ENCODE data around the gene CRK. TPM values are rescaled to one million over a fixed set of nuclear protein-coding genes. Genes with fewer than 3 reads are reported as not detected.
"Not testable (repeated sequence)": the region's sequence is repeated elsewhere in the genome, so short reads cannot be mapped to it uniquely, and the experiment has no call there.

CRK gene
- total and polyA plus RNA-seq, 10 of the 15 experiments (the other 5 are each of a cell fraction or from before 2014, with no cell fraction given): 11.1 to 23.8 (median 20.5) TPM

- Histone ChIP-seq H4K20me1 (ENCODE audit: control insufficient read depth, insufficient read depth) (peaks cover 7% of the 10 kb centered on the region), H3K4me1 (ENCODE audit: control insufficient read depth, insufficient read depth, low read length) (peaks cover 3% of the 10 kb centered on the region; the same call in 1 of the 2 replicates), H3K79me2 (ENCODE audit: control insufficient read depth, insufficient read depth, low read length) (peaks cover 71% of the 10 kb centered on the region), H3K36me3 (ENCODE audit: control insufficient read depth in 2 of 2, insufficient read depth in 2 of 2, low read length in 1 of 2) (peaks cover 0 to 14% of the 10 kb centered on the region in 2 experiments; a peak in 2 of 4 replicates), H3K27me3 (replicated peaks in 1 of 2; ENCODE audit: control insufficient read depth in 2 of 2, insufficient read depth in 2 of 2, low read length in 1 of 2) (no peaks in the 10 kb centered on the region), H3K9ac (ENCODE audit: control insufficient read depth, insufficient read depth, low read length) (no peak overlapping the region), H3K27ac (ENCODE audit: control insufficient read depth, insufficient read depth) (no peak overlapping the region), H2AFZ (ENCODE audit: control insufficient read depth, low read depth, low read length) (no peak overlapping the region), H3K4me3 (peak overlapping the region; percentile 40; the same call in 1 of the 2 replicates), H3K9me3 (replicated peaks; ENCODE audit: control insufficient read depth, insufficient read depth, low read length) (no peaks in the 10 kb centered on the region), H3K4me2 (ENCODE audit: control insufficient read depth, insufficient read depth) (no peak overlapping the region; the same call in 1 of the 2 replicates)
- ATAC-seq (no peak), DNase-seq (ENCODE audit: low read depth, low spot score) (no peak), FAIRE-seq (no peak)
- no peak for TF ChIP-seq IRF4 (IDR thresholded peaks at IDR 0.05; ENCODE audit: low read depth, low read length)
- SMC1A ChIA-PET (ENCODE audit: uncharacterized antibody, unreplicated experiment): interaction anchor here (1.8 to 2.1 kb wide), 2 partner anchors 52 to 88 kb away, joined by 5 to 8 read pairs; no protein-coding TSS in a partner anchor
- 79% methylated on average over 5 of the region's 5 CpGs for WGBS (ENCODE audit: insufficient coverage, insufficient replicate concordance, low lambda C conversion rate, missing lambda C conversion rate)
- POLR2A ChIA-PET: interaction anchor here (0.6 to 0.7 kb wide), 4 partner anchors 9 to 307 kb away, joined by 3 to 5 read pairs (median 4); partner anchors contain the start of gene INPP5K
- CTCF ChIA-PET: interaction anchor here (0.6 to 2.3 kb wide), 3 partner anchors 12 to 87 kb away, joined by 3 to 16 read pairs (median 3); no protein-coding TSS in a partner anchor
- intact Hi-C loops (cut with micrococcal nuclease; ENCODE audit: unreplicated experiment): no loop called here
- in situ Hi-C loops (cut with MboI): no loop called here
- BruUV-seq (replicated peaks): no TSS peak
- RAD21 ChIA-PET (ENCODE audit: unreplicated experiment): interaction anchor here (1.3 to 1.9 kb wide), 3 partner anchors 61 to 87 kb away, joined by 4 to 11 read pairs (median 8); partner anchors contain the start of gene INPP5K
Observed at GRCh38 chr17:1452836-1453235, 3.2 kb downstream of the CRK start.

- H3K4me2 ChIP-seq (ENCODE audit: control insufficient read depth, insufficient read depth); H3K4me3 ChIP-seq; DNase-seq (ENCODE audit: low read depth, low spot score); FAIRE-seq; H3K27me3 ChIP-seq (replicated peaks in 1 of 2; ENCODE audit: control insufficient read depth in 2 of 2, insufficient read depth in 2 of 2, low read length in 1 of 2); intact Hi-C loops (cut with micrococcal nuclease; ENCODE audit: unreplicated experiment); BruUV-seq (replicated peaks); ATAC-seq; H3K9me3 ChIP-seq (replicated peaks; ENCODE audit: control insufficient read depth, insufficient read depth, low read length); H3K4me1 ChIP-seq (ENCODE audit: control insufficient read depth, insufficient read depth, low read length); H3K9ac ChIP-seq (ENCODE audit: control insufficient read depth, insufficient read depth, low read length); H2AFZ ChIP-seq (ENCODE audit: control insufficient read depth, low read depth, low read length); in situ Hi-C loops (cut with MboI); H3K27ac ChIP-seq (ENCODE audit: control insufficient read depth, insufficient read depth): not testable (repeated sequence)
- H3K79me2 ChIP-seq (ENCODE audit: control insufficient read depth, insufficient read depth, low read length): peaks cover 80% of the 10 kb centered on the region
- H3K36me3 ChIP-seq (ENCODE audit: control insufficient read depth in 2 of 2, insufficient read depth in 2 of 2, low read length in 1 of 2): peaks cover 0 to 14% of the 10 kb centered on the region in 2 experiments; a peak in 3 of 4 replicates
- ChIA-PET RAD21 (ENCODE audit: unreplicated experiment) (interaction anchor here (1.3 kb wide), 1 partner anchor 85 kb away, joined by 4 read pairs; no protein-coding TSS in a partner anchor), CTCF (interaction anchor here (0.6 to 2.2 kb wide), 4 partner anchors 9 to 84 kb away, joined by 3 to 15 read pairs (median 4); no protein-coding TSS in a partner anchor), POLR2A (interaction anchor here (0.6 to 1.2 kb wide), 2 partner anchors 12 to 60 kb away, joined by 3 read pairs; no protein-coding TSS in a partner anchor), SMC1A (ENCODE audit: uncharacterized antibody, unreplicated experiment) (interaction anchor here (1.1 to 2.2 kb wide), 3 partner anchors 12 to 88 kb away, joined by 3 to 7 read pairs (median 3); no protein-coding TSS in a partner anchor)
- 95% methylated on average over 21 of the region's 21 CpGs for WGBS (ENCODE audit: insufficient coverage, insufficient replicate concordance, low lambda C conversion rate, missing lambda C conversion rate)
- peaks cover 11% of the 10 kb centered on the region for H4K20me1 ChIP-seq (ENCODE audit: control insufficient read depth, insufficient read depth)
Observed at GRCh38 chr17:1450261-1450660, 5.8 kb downstream of the CRK start.
